Transverse colon (tissue), 4 donors: Measurements from ENCODE around the gene NAA11.

Experiments used
- EP300 ChIP-seq: sonication (generic); formaldehyde crosslinking; IDR thresholded peaks from one replicate; pipeline ENCODE4 v1.6.1; 2017; ENCODE audit warnings: antibody characterized with exemption, low read depth
- POLR2A ChIP-seq: fragments of 450-650 bp; IDR thresholded peaks from one replicate; pipeline ENCODE4 v1.6.1; 2016; ENCODE audit warnings: antibody characterized with exemption, mild to moderate bottlenecking, moderate library complexity
- POLR2AphosphoS5 ChIP-seq, 3 donors: sonication (generic); formaldehyde crosslinking; IDR thresholded peaks; one replicate each; pipeline ENCODE4 v1.6.1; 2016; ENCODE audit warnings: antibody characterized with exemption in 3 of 3
- TF ChIP-seq, protein P1 (sequence below), 5 experiments: fragments of 200-600 bp in 3 of 5; fragments of 450-650 bp in 2 of 5; sonication (generic) in 3 of 5; IDR thresholded peaks; 1 replicate in 2 of 5; 2 replicates in 3 of 5; pipeline ENCODE4 v1.5.1; 2016 to 2017; ENCODE audit warnings: antibody characterized with exemption in 5 of 5, inconsistent platforms in 3 of 5, mild to moderate bottlenecking in 2 of 5, moderate library complexity in 1 of 5

DNA sequence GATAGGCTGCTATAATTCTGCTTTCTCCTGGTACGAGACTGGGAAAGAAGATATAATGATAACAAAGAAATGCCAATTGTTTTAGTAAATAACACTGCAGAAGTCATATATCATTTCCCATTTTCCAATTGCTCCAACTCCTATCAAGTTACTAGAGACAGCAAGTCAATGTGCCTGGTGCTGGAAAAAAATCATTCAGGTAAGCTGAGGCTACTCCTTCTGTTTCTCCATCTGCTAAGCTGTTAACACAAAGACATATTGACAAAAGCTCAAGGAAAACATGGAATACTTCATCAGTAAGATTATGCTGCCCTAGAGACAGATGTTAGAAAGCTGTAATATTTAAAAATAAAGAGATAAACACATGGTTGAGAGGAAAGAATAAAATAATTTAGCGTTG is 10.0 kb downstream of the NAA11 start:
- TF ChIP-seq EP300 (no peak), POLR2A (no peak), POLR2AphosphoS5 (IDR thresholded peaks at IDR 0.05) (no peak)
- TF ChIP-seq, protein P1, sequence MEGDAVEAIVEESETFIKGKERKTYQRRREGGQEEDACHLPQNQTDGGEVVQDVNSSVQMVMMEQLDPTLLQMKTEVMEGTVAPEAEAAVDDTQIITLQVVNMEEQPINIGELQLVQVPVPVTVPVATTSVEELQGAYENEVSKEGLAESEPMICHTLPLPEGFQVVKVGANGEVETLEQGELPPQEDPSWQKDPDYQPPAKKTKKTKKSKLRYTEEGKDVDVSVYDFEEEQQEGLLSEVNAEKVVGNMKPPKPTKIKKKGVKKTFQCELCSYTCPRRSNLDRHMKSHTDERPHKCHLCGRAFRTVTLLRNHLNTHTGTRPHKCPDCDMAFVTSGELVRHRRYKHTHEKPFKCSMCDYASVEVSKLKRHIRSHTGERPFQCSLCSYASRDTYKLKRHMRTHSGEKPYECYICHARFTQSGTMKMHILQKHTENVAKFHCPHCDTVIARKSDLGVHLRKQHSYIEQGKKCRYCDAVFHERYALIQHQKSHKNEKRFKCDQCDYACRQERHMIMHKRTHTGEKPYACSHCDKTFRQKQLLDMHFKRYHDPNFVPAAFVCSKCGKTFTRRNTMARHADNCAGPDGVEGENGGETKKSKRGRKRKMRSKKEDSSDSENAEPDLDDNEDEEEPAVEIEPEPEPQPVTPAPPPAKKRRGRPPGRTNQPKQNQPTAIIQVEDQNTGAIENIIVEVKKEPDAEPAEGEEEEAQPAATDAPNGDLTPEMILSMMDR (IDR thresholded peaks at IDR 0.05) = no peak
